ENCODE measurements around the gene HAUS7.

The HAUS7 gene

GRCh38 chrX:153487590-153488071 lies 17.3 kb upstream of the HAUS7 start:
- DNase-seq (ENCODE audit: low read depth in 1 of 2, low spot score in 1 of 2), result no peak
- Histone ChIP-seq H3K4me3 (replicated peaks; ENCODE audit: insufficient read depth, low read length) (no peak overlapping the region), H3K27ac (replicated peaks) (no peak overlapping the region), H3K27me3 (ENCODE audit: insufficient read depth, poor library complexity, severe bottlenecking) (no peaks in the 10 kb centered on the region)
- TF ChIP-seq, protein P1, sequence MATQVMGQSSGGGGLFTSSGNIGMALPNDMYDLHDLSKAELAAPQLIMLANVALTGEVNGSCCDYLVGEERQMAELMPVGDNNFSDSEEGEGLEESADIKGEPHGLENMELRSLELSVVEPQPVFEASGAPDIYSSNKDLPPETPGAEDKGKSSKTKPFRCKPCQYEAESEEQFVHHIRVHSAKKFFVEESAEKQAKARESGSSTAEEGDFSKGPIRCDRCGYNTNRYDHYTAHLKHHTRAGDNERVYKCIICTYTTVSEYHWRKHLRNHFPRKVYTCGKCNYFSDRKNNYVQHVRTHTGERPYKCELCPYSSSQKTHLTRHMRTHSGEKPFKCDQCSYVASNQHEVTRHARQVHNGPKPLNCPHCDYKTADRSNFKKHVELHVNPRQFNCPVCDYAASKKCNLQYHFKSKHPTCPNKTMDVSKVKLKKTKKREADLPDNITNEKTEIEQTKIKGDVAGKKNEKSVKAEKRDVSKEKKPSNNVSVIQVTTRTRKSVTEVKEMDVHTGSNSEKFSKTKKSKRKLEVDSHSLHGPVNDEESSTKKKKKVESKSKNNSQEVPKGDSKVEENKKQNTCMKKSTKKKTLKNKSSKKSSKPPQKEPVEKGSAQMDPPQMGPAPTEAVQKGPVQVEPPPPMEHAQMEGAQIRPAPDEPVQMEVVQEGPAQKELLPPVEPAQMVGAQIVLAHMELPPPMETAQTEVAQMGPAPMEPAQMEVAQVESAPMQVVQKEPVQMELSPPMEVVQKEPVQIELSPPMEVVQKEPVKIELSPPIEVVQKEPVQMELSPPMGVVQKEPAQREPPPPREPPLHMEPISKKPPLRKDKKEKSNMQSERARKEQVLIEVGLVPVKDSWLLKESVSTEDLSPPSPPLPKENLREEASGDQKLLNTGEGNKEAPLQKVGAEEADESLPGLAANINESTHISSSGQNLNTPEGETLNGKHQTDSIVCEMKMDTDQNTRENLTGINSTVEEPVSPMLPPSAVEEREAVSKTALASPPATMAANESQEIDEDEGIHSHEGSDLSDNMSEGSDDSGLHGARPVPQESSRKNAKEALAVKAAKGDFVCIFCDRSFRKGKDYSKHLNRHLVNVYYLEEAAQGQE (IDR thresholded peaks at IDR 0.05; ENCODE audit: insufficient replicate concordance, low read depth), result no peak
- no peak for TF ChIP-seq POLR2AphosphoS5 (IDR thresholded peaks at IDR 0.05; ENCODE audit: low read depth)
- no peak for TF ChIP-seq SPI1 (IDR thresholded peaks at IDR 0.05; ENCODE audit: borderline replicate concordance, low read depth)
- no peak for TF ChIP-seq CTCF (IDR thresholded peaks at IDR 0.05; ENCODE audit: insufficient read depth, low read length)
- no peak for TF ChIP-seq GABPA (IDR thresholded peaks at IDR 0.05; ENCODE audit: low read depth)

DNA sequence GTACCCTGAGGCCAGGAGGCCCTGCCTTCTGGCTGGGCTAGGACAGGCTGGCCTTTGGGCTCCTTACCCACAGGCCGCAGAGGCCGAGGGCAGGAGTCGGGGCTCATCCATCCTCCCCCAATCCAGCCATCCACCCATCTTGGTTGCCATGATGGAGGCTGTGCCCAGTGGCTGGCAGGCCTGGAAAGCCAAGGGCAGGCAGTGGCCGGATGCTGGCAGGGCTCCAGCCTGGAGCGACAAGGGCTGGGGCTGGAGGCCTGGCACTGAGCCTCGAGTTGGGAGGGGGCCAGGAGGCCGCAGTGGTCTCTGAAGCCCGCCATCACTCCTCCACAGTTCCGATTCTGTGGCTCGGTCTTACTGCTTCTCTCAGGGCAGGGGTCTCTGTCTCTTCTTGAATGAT lies 15.8 kb upstream of the HAUS7 start:
- TF ChIP-seq CTCF (IDR thresholded peaks at IDR 0.05; ENCODE audit: insufficient read depth, low read length), result no peak
- no peak for TF ChIP-seq POLR2AphosphoS5 (IDR thresholded peaks at IDR 0.05; ENCODE audit: low read depth)
- no peak for TF ChIP-seq SPI1 (IDR thresholded peaks at IDR 0.05; ENCODE audit: borderline replicate concordance, low read depth)
- TF ChIP-seq GABPA (IDR thresholded peaks at IDR 0.05; ENCODE audit: low read depth), result no peak
- TF ChIP-seq, protein P1 (IDR thresholded peaks at IDR 0.05; ENCODE audit: insufficient replicate concordance, low read depth), result no peak
- Histone ChIP-seq H3K4me3 (replicated peaks; ENCODE audit: insufficient read depth, low read length) (no peak overlapping the region), H3K27ac (replicated peaks) (no peak overlapping the region), H3K27me3 (ENCODE audit: insufficient read depth, poor library complexity, severe bottlenecking) (no peaks in the 10 kb centered on the region)
- no peak for DNase-seq (ENCODE audit: low read depth in 1 of 2, low spot score in 1 of 2)

DNA sequence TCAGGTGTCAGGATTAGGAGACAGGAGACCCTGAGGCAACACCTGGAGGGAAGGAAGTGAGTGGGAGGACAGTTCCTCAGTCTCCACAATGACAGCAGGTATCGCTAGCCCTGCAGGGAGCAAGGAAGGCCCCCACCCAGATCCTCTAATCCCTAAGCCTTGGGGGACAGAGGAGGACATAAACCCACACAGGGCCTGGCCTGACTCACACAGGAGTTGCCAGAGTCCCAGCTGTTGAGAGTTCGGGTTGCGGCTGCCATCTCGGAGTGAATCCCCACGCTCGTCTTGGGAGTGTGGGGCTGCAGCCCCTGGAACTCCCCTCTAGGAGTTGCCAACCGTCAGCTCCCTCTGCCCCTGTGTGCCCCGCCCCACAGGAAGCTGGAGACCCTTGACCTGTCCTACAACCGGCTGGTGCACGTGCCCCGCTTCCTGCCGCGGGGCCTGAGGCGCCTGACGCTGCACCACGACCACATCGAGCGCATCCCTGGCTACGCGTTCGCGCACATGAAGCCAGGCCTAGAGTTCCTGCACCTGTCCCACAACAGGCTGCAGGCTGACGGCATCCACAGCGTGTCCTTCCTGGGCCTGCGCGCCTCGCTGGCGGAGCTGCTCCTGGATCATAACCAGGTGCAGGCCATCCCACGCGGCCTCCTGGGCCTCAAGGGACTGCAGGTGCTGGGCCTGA lies 15.2 kb upstream of the HAUS7 start:
- TF ChIP-seq, protein P1 (IDR thresholded peaks at IDR 0.05; ENCODE audit: insufficient replicate concordance, low read depth), result no peak
- TF ChIP-seq SPI1 (IDR thresholded peaks at IDR 0.05; ENCODE audit: borderline replicate concordance, low read depth) (no peak), CTCF (IDR thresholded peaks at IDR 0.05; ENCODE audit: insufficient read depth, low read length) (no peak), POLR2AphosphoS5 (IDR thresholded peaks at IDR 0.05; ENCODE audit: low read depth) (no peak), GABPA (IDR thresholded peaks at IDR 0.05; ENCODE audit: low read depth) (no peak)
- Histone ChIP-seq H3K27me3 (ENCODE audit: insufficient read depth, poor library complexity, severe bottlenecking) (no peaks in the 10 kb centered on the region), H3K4me3 (replicated peaks; ENCODE audit: insufficient read depth, low read length) (no peak overlapping the region), H3K27ac (replicated peaks) (no peak overlapping the region)
- no peak for DNase-seq (ENCODE audit: low read depth in 1 of 2, low spot score in 1 of 2)

Data from HL-60 (cell line).